Upper lobe of left lung (tissue), 4 donors: Measurements from ENCODE around the gene AGMO.

Experiments
- POLR2A ChIP-seq, 4 donors: fragments of 450-650 bp; IDR thresholded peaks; one replicate each; pipeline ENCODE4 v1.5.1; 2016 to 2017; ENCODE audit warnings: antibody characterized with exemption in 4 of 4, mild to moderate bottlenecking in 2 of 4
- POLR2AphosphoS5 ChIP-seq, 2 donors: sonication (generic); formaldehyde crosslinking; IDR thresholded peaks; one replicate each; pipeline ENCODE4 v1.5.1; 2017; ENCODE audit warnings: antibody characterized with exemption in 2 of 2
- TF ChIP-seq, protein P1 (sequence below), 6 experiments: fragments of 450-650 bp in 4 of 6; fragments of 200-600 bp in 2 of 6; sonication (generic) in 2 of 6; IDR thresholded peaks; one replicate each; pipeline ENCODE4 v1.5.1; 2016 to 2019; ENCODE audit warnings: antibody characterized with exemption in 6 of 6

DNA sequence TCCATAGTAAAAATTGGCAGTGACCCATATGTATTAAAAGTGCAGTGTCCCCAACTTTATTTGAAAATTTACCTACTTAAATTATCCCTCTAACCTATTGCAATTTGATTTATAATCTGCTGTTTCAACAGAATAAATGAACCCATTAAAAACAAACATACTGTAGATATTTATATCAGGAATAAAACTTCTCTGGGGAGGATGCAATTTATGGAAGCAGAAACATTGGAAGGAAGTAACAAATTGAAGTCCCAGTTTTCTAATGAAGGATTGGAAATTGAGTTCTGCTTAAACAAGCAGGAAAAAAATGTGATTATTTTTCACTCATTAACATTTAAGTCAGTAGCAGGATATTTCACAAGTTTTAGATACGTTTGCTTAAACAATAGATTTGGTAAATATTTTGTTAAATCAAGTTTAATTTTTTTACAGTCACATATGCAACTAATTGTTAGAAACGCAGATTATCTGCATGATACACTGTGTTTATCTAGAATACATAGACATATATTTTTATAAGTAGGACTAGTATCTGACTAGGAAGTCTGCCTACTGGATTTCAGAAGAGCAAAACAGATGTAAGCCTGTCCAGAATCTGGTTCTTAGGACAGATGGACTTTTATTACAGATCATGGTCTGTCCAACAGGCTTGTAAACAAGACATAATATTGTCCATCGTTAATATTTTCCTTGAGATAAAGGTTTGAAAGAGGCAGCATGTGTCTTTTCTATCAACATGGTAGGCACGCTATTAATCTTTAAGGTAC is 5.3 kb downstream of the AGMO start:
- TF ChIP-seq, protein P1, sequence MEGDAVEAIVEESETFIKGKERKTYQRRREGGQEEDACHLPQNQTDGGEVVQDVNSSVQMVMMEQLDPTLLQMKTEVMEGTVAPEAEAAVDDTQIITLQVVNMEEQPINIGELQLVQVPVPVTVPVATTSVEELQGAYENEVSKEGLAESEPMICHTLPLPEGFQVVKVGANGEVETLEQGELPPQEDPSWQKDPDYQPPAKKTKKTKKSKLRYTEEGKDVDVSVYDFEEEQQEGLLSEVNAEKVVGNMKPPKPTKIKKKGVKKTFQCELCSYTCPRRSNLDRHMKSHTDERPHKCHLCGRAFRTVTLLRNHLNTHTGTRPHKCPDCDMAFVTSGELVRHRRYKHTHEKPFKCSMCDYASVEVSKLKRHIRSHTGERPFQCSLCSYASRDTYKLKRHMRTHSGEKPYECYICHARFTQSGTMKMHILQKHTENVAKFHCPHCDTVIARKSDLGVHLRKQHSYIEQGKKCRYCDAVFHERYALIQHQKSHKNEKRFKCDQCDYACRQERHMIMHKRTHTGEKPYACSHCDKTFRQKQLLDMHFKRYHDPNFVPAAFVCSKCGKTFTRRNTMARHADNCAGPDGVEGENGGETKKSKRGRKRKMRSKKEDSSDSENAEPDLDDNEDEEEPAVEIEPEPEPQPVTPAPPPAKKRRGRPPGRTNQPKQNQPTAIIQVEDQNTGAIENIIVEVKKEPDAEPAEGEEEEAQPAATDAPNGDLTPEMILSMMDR (IDR thresholded peaks at IDR 0.05) = no peak
- TF ChIP-seq POLR2A (IDR thresholded peaks at IDR 0.05) (no peak), POLR2AphosphoS5 (IDR thresholded peaks at IDR 0.05) (no peak)
